AG10803 (cell line): ENCODE data around the gene STAT4.

Experiments used
- DNase-seq: peaks from one replicate; pipeline ENCODE4 v3.0.0; 2010; ENCODE audit warnings: low read depth
- H3K4me3 ChIP-seq: 2 replicates; pipeline ENCODE4 v1.5.1; 2011; ENCODE audit warnings: mild to moderate bottlenecking, low read length, control low read depth
- CTCF ChIP-seq: conservative IDR thresholded peaks from 2 replicates; pipeline ENCODE4 v1.5.1; 2011; ENCODE audit warnings: mild to moderate bottlenecking, low read length, control low read depth, inconsistent platforms

STAT4 gene

GRCh38 chr2:191190435-191190834 is 39.6 kb upstream of the STAT4 start:
- no peak for TF ChIP-seq CTCF
- H3K4me3 ChIP-seq: no peak overlapping the region
- DNase-seq: no peak

- TF ChIP-seq CTCF: no peak
- no peak overlapping the region for H3K4me3 ChIP-seq
- DNase-seq: no peak
Measured at GRCh38 chr2:191189112-191189635, 38.4 kb upstream of the STAT4 start.

GRCh38 chr2:191188550-191189093 is 37.8 kb upstream of the STAT4 start:
- no peak overlapping the region for H3K4me3 ChIP-seq
- no peak for DNase-seq
- TF ChIP-seq CTCF: no peak

- TF ChIP-seq CTCF: no peak
- DNase-seq: no peak
- no peak overlapping the region for H3K4me3 ChIP-seq
Measured at GRCh38 chr2:191187105-191187829, 36.5 kb upstream of the STAT4 start.

GRCh38 chr2:191184457-191184856 is 33.7 kb upstream of the STAT4 start:
- DNase-seq: no peak
- no peak overlapping the region for H3K4me3 ChIP-seq
- TF ChIP-seq CTCF: no peak

GRCh38 chr2:191183516-191183915 is 32.7 kb upstream of the STAT4 start:
- no peak for DNase-seq
- no peak for TF ChIP-seq CTCF
- H3K4me3 ChIP-seq: no peak overlapping the region

GRCh38 chr2:191183081-191183480 is 32.3 kb upstream of the STAT4 start:
- no peak for DNase-seq
- TF ChIP-seq CTCF: no peak
- no peak overlapping the region for H3K4me3 ChIP-seq
